ENCODE results near the gene ADCY2.

Gene ADCY2

DNA sequence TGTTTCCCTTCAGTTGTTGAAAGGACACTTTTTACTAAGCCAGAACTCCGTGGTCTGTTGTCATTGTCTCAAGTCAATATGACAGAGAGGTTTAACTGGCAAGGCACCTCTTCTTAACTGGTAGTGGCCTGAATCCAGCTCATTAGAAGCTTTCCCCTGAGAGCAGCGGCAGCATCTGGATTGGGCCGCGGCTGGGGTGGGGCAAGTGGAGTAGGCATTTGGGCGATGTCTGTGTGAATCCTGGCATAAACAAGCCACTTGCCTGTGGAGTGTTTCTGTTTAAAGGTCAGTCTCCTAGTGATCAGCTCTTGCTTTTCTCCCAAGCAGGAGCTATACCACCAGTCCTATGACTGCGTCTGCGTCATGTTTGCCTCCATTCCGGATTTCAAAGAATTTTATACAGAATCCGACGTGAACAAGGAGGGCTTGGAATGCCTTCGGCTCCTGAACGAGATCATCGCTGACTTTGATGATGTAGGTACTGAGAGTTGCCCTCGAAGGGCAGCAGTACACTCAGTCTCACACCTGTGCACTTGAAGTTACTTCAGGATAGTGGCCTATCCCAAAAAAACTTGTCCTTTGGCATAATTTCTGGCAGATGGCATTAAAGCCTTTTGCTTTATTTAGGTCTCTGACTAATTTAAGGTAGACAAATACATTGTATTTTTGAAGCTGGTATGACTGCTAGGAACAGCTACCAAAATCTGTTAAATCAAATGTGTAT, 406.1 kb downstream of the ADCY2 start:
- DNase-seq = no peak

DNA sequence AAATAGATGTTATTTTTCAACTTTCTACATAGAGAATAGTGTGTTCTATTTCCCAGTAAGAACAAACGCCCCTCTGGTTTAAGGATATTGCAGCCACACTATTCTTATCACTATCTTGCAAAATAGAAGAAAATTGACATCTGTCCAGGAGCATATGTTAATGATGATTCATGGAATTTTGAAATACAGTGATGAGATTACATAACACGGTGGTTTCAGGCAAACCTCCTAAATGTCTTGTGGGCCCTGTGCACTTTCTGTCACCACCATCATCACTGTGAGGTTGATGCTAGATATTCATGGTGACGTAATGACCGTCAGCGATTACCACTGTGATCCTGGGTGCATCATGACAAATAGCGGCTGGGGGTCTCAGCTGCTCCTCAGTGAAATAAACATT, 406.9 kb downstream of the ADCY2 start:
- no peak for DNase-seq

DNA sequence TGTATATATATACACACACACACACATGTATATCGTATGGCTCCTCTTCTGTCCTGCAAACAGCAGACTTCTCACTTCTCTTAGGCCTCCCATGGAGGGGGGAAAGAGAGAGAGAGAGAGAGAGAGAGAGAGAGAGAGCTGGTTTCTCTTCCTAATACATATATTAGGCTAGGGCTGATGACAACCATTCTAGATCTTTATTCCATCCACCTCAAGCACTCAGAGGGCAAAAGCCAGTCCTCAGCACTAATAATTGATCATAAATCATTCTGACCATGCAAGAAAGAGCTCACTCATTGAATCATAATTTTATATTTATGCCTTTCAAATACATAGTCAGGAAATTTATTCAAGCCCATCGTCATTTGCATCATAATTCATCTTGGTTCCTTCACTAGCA, 408.0 kb downstream of the ADCY2 start:
- no peak for DNase-seq

DNA sequence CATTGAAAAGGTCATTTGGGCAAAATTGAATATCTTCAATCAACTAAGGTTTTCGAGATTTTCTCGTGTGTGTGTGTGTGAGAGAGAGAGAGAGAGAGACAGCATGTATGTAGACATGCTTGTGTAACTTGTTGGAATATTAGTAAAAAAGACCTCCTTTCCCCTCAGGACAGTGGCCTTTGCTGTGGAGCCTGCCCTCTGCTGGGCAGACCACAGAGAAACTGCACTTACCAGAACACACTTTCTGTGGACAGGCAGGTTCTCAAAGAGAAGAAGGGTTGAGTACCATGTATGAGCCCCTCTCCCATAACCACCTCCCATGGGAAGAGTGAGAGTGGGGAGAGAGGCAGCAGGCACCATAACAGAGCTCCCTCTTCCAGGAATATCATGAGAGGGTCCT, 409.4 kb downstream of the ADCY2 start:
- no peak for DNase-seq

DNA sequence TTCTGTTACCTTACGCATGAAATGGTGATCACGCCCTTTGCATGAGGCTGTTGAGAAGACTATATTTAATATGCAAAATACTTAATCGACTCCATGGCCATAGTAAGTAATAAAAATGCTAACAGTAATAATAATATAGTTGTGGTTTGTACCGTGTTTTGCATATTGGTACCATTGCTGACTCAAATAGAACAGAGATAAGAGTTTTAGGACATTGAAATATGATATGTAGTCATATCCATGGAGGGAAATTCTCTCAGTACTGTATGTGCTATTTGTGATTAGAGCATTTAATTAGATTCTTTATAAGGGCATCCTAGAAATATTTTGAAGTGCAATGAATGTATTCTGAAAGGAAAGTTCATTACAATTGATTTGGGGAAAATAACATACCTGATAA, 413.1 kb downstream of the ADCY2 start:
- no peak for DNase-seq

DNA sequence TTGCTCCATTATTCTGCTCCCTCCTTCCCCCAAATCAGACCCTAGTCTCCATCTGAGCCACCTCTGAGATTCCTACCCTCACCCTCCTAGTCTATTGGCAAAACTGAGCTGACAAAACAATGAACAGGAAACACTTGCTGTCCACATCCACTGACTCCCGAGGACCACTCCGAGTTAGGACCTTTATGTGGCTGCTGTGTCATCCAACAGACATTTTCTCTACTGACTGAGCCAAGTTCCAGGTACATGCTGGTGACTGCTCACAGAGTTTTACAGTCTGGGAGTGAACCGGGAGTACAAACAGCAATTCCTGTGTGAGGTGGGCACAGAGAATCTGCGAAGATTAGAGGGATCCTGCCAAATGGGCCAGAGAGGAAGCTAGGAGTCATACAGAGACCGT, 415.8 kb downstream of the ADCY2 start:
- DNase-seq = no peak

DNA sequence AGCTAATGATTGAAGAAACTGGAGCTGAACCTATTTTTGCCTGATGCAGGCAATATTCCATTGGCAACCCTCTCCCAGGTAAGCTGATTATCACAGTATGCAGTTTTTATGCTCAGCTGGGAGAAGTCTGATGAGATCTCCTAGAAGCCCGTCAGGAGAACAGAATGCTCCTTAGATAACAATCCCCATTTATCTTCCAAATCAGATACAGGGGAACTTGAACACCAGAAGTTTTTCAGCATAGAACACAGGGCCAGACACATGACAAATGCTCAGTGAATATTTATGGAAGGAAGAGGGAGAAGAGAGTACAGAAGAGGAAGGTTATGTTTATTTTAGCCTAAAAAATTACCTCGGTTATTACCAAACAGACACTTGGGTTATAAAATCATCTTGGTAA, 417.1 kb downstream of the ADCY2 start:
- DNase-seq = no peak

DNA sequence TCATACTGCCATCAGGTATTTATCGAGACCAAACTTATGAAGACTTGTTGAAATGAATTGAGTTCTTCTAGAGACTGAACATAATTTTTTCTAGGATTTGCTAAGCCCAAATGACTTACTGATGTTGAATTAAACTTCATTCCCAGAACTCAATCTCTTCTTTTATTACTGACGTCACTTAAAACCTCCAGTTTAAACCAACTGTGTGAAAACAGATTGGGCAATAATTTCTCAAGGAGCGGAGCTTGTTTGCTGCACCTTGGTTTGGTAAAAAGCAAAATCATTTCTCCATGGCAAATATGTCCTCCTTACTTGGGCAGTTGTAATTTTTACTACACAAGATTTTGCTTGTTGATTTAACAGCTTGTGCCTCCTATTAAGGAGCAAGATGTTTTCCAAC, 417.6 kb downstream of the ADCY2 start:
- no peak for DNase-seq

DNA sequence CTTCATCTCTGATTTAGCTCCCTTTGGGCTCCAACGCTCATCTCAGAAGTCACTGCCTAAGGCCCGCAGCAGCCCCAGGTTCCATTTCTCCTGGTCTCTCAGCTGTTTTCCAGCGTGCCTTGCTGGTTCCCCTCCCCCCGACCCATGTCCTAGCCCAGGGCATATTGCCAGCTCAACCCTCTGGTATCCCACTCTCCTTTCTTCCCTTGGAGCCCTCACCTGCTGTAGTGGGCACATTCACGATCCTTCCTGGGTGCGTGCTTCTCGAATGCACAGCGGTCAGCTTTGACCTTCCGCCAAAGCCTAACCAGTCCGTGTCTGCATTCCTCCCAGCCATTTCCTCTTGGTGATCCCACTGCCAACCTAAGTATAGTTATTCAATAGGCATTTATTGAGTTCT, 418.9 kb downstream of the ADCY2 start:
- no peak for DNase-seq

DNA sequence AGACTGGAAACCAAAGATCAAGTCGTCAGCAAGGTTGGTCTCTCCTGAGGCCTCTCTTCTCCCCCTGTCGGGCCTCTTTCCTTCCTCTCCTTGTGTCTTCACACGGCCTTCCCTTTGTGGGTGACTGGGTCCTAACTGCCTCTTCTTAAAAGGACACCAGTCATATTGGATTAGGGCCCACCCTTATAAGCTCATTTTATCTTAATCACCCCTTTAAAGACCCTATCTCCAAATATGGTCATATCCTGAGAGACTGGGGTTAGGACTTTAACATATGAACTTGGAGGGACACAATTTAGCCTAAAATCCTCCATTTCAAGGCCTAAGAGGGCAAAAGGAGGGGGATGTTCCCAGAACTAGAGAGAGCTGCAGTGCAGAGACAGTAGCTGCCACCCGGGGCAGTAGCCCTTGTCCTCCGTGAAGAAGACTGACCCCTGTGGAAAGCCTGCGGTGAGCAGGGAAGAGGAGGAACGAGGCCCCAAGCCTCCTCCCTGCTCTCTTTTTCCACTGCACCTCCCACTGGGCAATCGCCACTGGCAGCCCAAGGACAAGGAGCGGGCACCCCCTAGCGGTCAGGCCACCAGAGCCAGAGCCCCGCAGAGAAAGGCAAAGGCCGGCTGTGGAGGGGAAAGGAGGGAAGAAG, 420.1 kb downstream of the ADCY2 start:
- peak; percentile 56 for DNase-seq

DNA sequence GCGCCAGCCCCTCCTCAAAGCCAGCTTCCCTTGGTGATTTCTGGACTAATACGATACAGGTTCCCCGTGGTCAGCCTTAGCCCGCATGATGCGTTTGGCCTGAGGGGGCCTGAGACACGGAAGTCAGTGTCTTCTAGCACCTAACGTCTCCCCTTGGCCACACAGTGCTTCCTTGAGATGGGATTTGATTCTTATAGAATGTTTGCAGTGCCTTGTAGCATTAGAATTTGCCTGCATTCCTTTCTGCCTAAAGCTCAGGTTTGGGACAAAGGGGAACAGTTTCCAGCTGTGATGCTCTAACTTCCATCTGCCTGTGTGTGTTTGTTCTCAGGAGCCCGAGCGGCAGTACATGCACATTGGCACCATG, 420.6 kb downstream of the ADCY2 start:
- no peak for DNase-seq

DNA sequence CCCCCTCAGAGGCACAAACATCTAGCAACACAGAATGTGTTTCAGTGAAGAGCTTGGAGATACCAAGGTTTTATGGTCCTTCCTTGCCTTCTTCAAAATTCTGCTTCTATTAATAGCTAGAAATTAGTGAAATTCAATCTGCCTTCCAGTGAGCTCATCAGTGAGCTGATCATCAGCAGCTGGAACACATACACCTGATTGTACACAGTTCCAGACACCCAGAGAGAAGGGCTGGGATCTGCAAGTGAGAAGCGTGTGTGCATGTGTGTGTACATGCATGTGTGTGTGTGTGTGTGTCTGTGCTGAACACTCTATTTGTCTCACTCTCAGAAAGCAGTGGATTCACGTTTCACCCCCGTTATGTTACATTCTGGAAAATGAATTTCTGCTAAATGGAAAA, 426.5 kb downstream of the ADCY2 start:
- no peak for DNase-seq

DNA sequence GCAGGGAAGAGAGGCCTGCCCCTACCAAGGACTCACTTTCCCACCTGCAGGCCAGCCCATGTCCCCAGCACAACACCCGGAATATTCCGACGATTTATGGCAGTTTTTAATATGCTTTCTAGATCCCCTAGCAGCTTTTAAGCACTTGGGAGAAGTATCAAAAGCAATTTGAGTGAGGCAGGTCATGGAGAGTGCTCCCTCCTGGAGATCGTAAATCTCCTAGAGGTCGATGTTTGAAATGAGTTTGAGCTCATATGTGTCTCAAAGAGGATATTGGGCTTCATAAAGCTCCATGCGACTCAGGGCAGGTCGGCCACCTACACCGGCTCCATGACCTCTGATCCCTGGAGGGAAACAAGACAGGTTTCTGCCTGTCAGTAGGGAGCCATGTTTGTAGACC, 427.7 kb downstream of the ADCY2 start:
- no peak for DNase-seq

DNA sequence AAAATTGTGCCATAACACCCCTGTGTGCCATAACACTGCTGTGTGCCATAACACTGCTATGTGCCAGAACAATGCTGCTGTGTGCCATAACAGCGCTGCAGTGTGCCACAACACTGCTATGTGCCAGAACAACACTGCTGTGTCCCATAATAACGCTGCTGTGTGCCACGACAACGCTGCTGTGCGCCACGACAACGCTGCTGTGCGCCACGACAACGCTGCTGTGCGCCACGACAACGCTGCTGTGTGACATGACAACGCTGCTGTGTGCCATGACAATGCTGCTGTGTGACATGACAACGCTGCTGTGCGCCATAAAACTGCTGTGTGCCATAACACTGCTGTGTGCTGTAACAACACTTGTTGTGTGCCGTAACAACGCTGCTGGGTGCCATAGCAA, 429.1 kb downstream of the ADCY2 start:
- no peak for DNase-seq

DNA sequence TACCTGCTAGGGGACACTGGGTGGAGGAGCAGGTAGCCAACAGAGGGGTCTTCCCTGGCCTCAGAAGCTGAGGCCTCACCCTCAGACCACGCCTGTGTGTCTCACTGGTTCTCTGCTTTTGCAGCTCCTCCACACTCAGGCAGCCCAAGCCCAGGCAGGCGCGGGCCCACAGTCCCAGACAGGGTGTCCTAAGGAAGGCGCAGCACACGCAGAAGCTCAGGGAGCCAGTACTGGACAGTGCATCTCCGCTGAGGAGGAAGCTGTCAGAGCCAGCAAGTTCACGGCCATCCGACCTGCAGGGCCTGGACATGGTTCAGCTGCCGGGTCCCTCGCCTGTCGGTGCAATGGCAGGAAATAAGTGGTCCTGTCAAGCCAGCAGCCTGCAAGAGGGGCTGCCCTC, 429.7 kb downstream of the ADCY2 start:
- no peak for DNase-seq

DNA sequence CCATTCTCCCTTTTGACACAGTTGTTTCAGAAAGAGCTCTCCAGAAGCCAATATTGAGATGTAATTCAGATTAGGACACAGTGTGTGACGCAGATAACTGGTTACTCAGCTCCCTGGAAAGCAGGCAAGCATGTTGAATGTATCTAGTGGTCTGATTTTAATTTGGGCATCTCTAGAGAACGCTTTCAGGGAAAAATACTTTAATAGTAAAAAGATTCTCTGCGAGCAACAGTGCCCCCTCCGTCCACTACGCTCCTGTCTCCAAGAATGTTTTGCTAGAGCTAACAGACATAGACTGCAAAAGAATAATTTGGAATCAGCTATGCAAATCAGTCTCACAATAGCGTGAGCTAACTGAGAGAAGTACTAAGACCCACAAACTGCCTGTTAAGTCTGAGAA, 431.7 kb downstream of the ADCY2 start:
- DNase-seq = no peak

DNA sequence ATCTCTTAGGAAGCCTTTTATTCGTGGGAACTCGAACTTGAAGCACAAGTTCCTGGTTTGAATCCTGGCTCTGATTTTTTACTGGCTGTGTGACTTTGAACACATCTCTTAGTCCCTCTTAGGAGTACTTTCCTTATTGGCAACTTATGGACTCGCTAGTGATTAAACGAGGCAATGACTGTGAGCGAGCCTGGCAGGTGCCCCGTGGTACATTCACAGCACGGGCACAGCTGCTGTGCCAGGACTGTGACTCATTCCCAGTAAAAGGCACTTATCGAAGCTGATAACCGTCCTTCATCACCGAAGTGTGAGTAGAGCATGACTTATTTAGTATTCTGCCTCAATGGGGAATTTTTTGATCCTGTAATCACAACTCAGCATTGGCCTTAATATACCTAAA, 432.3 kb downstream of the ADCY2 start:
- DNase-seq = no peak

DNA sequence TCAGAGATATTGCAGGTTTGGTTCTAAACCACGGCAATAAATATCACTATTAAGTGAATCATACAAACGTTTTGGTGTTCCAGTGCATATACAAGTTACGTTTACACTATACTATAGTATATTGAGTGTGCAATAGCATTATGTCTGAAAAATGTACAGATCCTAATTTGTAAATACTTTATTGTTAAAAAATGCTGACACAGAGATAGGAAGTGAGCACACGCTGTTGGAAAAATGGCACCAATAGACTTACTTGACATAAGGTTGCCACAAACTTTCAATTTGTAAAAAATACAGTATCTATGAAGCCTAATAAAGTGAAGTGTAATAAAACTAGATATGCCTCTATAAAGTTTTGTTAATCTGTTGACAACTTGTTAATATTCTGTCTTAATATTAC, 439.0 kb downstream of the ADCY2 start:
- no peak for DNase-seq

DNA sequence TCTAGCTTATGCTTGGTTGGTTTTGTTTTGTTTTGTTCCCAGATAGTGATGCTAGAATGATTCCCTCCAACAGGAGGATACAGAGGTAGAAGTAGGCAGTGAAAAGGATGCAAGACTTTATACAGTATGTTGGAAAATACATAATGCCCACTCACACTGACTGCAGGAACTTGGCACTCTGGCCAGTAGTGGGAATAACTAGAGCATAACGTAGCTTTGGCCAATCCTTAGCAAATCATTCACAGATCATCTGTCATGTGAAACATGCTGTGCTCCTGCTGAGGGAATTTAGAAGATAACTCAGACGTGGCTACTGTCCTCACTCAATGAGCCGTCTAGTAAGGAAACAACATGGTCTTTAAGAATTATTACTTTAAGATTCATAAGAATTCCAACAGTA, 441.5 kb downstream of the ADCY2 start:
- no peak for DNase-seq

DNA sequence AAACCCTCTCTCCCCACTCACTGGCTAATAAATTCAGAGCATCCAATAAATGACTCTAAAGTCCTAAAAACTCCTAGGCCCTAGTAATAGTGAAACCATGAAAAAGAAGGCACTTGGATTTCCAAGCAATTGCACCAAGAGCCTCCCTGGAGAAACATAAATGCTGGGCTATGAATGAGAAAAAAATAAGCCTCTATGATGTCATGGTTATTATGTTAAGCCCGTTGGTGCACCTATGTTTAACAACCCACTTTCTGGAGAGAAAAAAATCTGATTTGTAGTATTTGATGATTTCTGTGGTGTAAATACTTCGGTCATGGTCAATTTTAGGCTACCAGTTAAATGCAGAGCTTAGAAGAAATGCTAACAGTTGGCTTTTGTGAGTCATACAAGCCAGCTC, 446.6 kb downstream of the ADCY2 start:
- no peak for DNase-seq

DNA sequence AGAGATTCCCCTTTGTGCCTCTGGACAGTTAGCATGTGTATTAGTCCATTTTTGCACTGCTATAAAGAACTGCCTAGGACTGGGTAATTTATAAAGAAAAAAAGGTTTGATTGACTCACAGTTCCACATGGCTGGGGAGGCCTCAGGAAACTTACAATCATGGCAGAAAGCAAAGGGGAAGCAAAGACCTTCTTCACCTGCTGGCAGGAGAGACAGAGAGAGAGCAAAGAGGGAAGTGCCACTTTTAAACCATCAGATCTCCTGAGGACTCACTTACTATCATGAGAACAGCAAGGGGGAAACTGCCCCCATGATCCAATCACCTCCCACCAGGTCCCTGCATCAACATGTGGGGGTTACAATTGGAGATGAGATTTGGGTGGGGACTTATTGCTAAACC, 449.0 kb downstream of the ADCY2 start:
- DNase-seq = no peak

DNA sequence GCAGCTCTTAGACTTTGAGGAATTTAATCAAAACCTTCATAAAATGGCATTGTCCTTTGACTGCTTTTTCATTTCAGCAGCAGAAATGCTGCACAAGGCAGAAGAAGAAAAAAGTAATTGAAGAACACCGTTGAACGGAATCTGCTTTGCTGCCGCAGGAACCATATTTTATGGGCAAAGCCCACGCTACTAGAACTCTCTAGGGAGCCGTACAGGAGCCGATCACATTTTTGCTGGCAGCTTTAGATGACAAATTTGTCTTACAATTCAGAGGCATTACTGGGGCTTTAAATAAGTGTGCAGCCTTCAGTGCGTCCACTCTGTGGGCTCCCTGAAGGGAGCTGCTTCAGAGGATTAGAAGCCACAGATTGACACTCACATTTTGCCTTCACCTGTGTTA, 449.6 kb downstream of the ADCY2 start:
- no peak for DNase-seq

DNA sequence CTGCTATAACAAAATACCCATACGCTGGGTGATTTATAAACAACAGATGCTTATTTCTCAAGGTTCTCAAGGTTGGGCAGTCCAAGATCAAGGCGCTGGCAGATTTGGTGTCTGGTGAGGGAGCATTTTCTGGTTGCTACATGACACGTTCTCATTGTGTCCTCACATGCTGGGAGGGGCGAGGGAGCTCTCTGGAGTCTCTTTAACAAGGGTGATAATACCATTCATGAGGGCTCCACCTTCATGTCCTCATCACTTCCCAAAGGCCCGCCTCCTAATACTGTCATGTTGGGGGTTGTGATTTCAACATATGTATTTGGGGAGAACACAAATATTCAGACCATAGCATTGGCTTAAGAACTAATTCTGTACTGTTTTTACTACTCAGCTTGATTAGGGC, 450.4 kb downstream of the ADCY2 start:
- no peak for DNase-seq

DNA sequence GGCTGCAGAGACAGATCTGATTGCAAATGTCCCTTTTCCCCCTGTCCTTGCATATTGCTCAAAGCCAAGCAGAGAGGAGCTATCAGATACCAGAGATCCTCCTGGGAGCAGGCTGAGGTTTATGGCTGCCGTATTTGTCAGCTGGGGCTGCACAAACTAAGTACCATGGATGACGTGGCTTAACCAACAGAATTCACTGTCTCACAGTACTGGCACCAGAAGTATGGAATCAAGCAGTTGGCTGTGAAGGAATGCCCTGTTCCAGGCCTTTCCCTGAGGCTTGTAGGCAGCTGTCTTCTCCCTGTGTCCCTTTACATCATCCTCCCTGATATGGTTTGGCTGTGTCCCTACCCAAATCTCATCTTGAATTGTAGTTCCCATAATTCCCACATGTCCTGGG, 452.4 kb downstream of the ADCY2 start:
- DNase-seq = no peak

DNA sequence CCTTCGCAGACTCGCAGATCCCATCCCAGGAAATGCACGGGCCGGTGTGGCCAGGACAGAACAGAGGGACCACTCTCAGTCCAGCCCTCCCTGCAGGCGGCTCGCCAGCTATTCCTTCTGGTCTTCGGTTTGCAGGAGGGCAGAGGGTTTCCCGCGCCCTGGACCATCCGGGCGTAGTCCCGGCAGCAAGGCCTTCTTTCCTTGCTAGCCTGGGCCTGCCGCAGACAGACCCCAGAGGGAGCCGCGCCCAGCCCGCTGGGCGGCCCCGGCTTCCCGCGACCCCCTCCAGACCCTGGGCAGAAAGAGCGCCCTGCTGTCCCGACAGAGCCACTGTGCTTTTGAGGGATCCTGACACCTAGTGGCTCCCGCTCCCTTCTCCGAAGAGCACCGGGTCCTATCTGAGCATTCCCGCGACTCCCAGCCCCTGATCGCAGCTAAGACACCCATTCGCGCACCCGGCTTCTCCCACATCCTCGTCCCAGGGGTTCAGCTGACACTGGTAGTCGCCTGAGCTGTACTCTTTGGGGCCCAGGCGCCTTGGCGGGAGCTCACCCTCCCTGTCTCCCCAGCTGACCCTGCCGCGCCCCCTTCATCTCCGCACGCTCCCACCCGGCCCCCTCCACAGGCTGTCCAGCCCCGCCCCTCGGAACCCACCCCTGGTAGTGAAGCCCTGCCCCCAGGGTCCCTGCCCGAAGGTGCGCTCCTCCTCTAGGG, 453.9 kb downstream of the ADCY2 start:
- peak; percentile 9 for DNase-seq

Data from NCI-H146 (cell line).